GM10266 (cell line): ENCODE measurements around the gene P2RY2.

Source experiments
- DNase-seq: peaks from one replicate; pipeline ENCODE4 v3.0.0; 2012; ENCODE audit errors: extremely low spot score
- TF ChIP-seq, protein P1 (sequence below): IDR thresholded peaks from 2 replicates; pipeline ENCODE4 v1.5.1; 2012; ENCODE audit warnings: mild to moderate bottlenecking, low read depth; ENCODE audit not compliant: control insufficient read depth, insufficient read depth; ENCODE audit errors: missing control alignments

Gene P2RY2

DNA sequence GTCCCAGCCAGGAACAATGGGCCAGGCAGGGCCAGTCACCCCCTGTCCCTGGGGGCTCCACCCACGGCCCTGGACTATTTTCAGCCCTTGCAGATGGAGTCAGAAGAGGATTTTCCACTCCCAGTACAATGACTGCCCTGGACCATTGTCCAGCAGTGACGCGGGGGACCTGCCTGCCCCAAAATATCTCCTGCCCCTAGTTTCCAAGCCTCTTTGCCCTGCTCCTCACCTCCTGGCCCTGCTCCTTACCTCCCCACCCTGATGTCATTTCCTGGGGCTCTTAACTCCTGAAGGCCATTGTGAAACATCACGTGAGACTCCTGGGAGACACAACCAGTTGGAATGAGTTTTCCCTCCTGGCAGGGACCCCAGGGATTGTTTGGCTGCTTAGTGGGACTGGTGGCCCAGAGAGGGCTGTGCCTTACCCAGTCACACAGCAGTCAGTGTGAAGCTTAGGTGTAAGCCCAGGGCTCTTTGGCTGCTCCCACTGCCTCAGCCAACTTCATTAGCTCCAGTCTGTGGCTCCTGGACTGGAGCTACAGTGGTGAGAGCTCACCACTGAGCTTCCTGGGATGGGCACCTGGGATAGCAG, 22.2 kb downstream of the P2RY2 start:
- TF ChIP-seq, protein P1, sequence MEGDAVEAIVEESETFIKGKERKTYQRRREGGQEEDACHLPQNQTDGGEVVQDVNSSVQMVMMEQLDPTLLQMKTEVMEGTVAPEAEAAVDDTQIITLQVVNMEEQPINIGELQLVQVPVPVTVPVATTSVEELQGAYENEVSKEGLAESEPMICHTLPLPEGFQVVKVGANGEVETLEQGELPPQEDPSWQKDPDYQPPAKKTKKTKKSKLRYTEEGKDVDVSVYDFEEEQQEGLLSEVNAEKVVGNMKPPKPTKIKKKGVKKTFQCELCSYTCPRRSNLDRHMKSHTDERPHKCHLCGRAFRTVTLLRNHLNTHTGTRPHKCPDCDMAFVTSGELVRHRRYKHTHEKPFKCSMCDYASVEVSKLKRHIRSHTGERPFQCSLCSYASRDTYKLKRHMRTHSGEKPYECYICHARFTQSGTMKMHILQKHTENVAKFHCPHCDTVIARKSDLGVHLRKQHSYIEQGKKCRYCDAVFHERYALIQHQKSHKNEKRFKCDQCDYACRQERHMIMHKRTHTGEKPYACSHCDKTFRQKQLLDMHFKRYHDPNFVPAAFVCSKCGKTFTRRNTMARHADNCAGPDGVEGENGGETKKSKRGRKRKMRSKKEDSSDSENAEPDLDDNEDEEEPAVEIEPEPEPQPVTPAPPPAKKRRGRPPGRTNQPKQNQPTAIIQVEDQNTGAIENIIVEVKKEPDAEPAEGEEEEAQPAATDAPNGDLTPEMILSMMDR: no peak
- no peak for DNase-seq

- TF ChIP-seq, protein P1: no peak
Observed at GRCh38 chr11:73241300-73241699, 23.2 kb downstream of the P2RY2 start.

GRCh38 chr11:73242251-73243092, 24.4 kb downstream of the P2RY2 start:
- DNase-seq: peak; percentile 83
- TF ChIP-seq, protein P1: peak; percentile 91

More at GRCh38 chr11:73241300-73241699, 23.2 kb downstream of the P2RY2 start:
- no peak for DNase-seq

GRCh38 chr11:73243093-73243485, 25.0 kb downstream of the P2RY2 start:
- DNase-seq: no peak
- TF ChIP-seq, protein P1: no peak

GRCh38 chr11:73244589-73245240, 26.6 kb downstream of the P2RY2 start:
- TF ChIP-seq, protein P1: no peak
- no peak for DNase-seq

DNA sequence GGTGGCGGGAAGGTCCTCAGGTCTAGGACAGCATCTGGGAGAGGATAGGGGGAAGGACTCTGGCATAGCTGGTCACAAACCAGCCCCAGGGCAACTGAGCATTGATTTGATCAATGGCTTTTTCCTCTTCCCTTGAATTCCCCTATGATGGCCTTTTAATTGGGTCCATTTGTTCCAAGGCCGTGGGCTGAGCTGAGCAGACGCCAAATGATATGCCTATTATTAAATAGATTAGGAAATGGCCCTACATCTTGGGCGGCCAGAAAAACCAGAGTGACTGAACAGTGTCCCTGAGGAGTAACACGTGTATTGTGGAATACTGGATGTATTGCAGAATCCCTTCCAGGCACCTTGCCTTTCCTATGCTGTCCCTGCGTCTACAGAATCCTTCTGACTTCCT, 27.4 kb downstream of the P2RY2 start:
- no peak for DNase-seq
- TF ChIP-seq, protein P1: no peak
